A549 (cell line): ENCODE data around the gene RTL1.

Experiments
- CEBPB ChIP-seq, 2 experiments: fragments of >200 bp in 1 of 2; sonication (Bioruptor Twin) in 1 of 2; formaldehyde crosslinking in 1 of 2; IDR thresholded peaks; 2 replicates each; pipeline ENCODE4 v1.6.1; 2012 to 2016
- CHD2 ChIP-seq: fragments of 150-350 bp; IDR thresholded peaks from 2 replicates; pipeline ENCODE4 v1.6.1; 2014; ENCODE audit warnings: low read length; ENCODE audit not compliant: partially characterized antibody
- MAZ ChIP-seq: fragments of 150-350 bp; IDR thresholded peaks from 2 replicates; pipeline ENCODE4 v1.6.1; 2014; ENCODE audit warnings: antibody characterized with exemption, low read depth, low read length, borderline replicate concordance
- POLR2A ChIP-seq: IDR thresholded peaks from 2 replicates; pipeline ENCODE4 v1.6.1; 2012; ENCODE audit warnings: mild to moderate bottlenecking, low read length
- RCOR1 ChIP-seq: fragments of 150-350 bp; IDR thresholded peaks from 2 replicates; pipeline ENCODE4 v1.6.1; 2014; ENCODE audit warnings: antibody characterized with exemption, low read length, low read depth
- ZFP36 ChIP-seq: fragments of 450-650 bp; IDR thresholded peaks from 2 replicates; pipeline ENCODE4 v1.6.1; 2014; ENCODE audit warnings: borderline replicate concordance; ENCODE audit not compliant: partially characterized antibody
- TF ChIP-seq, protein P1 (sequence below): fragments of >200 bp; sonication (Bioruptor Twin); formaldehyde crosslinking; IDR thresholded peaks from 3 replicates; pipeline ENCODE4 v1.5.1; 2016

DNA sequence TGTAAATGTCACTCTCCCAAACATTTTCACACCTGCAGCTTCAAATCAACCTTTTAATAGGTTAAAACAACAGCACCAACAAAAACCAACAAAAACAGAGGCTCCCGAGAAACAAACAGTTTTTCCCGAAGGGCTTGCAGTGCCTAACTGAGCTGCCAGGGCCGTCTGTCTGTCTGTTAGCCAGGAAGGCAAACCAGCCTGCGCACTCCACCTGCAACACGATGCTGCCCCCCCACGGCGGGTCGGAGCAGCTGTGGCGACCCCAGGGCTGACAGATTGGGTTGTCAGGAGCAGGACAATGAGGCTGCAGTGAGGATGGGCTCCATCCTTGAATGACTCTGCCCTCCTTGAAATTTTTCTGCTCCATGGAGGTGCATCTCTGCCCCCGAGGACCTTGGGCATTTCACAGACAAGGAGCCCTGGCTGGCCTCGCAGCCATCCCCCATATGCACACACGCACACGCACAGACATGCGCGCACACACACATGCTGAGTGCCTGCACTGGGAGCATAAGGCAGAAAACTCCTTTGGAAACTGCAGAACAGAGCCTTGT, 2.6 kb downstream of the RTL1 start:
- TF ChIP-seq, protein P1, sequence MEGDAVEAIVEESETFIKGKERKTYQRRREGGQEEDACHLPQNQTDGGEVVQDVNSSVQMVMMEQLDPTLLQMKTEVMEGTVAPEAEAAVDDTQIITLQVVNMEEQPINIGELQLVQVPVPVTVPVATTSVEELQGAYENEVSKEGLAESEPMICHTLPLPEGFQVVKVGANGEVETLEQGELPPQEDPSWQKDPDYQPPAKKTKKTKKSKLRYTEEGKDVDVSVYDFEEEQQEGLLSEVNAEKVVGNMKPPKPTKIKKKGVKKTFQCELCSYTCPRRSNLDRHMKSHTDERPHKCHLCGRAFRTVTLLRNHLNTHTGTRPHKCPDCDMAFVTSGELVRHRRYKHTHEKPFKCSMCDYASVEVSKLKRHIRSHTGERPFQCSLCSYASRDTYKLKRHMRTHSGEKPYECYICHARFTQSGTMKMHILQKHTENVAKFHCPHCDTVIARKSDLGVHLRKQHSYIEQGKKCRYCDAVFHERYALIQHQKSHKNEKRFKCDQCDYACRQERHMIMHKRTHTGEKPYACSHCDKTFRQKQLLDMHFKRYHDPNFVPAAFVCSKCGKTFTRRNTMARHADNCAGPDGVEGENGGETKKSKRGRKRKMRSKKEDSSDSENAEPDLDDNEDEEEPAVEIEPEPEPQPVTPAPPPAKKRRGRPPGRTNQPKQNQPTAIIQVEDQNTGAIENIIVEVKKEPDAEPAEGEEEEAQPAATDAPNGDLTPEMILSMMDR: peak; percentile 54
- TF ChIP-seq POLR2A (no peak), MAZ (no peak), CEBPB (IDR thresholded peaks at IDR 0.05) (no peak), CHD2 (no peak), ZFP36 (no peak), RCOR1 (no peak)
